Activated CD8-positive, alpha-beta memory T cell treated with anti-CD3 and anti-CD28 coated beads, Interleukin-2, amount 50 U/mL, for 24 hours (primary cell): ENCODE data around the gene LOXHD1.

Source experiments
- DNase-seq: peaks from one replicate; pipeline ENCODE4 v3.0.0-alpha.2; 2020; ENCODE audit errors: extremely low read depth

LOXHD1 gene

DNA sequence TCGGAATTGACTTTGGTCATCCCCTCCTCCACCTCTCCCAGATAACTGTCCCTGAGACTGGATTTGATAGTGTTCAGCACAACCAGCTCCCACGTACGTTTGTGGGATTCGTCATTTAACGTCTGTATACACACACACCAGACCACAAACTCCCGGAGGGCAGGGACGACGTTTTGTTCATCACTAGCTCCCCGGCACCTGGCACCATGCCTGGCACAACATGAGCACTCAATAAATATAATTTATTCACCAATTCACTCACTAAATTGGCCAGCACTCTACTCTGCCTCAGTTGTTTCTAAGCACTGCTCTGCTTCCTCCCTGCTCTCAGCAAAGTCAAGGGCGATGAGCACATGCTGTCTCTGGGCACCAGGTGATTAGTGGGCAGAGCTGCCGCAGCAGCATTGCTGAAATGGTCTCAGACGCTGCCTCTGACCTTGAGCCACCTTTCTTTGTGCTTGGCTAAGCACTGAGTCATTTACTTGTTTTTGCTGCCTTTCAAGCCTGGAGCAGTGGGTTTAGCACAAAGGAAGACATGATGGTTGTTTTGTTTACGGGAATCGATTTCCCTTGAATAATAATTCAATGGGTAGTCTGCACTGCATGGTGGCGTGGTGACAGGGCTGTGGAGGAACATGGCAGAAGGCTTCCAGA lies 19.3 kb upstream of the LOXHD1 start:
- DNase-seq = no peak

GRCh38 chr18:46675112-46675511 lies 18.1 kb upstream of the LOXHD1 start:
- DNase-seq = no peak

- no peak for DNase-seq
Measured at GRCh38 chr18:46672062-46672970, 15.3 kb upstream of the LOXHD1 start.

GRCh38 chr18:46668694-46669093 lies 11.7 kb upstream of the LOXHD1 start:
- no peak for DNase-seq

GRCh38 chr18:46668135-46668534 lies 11.1 kb upstream of the LOXHD1 start:
- DNase-seq = no peak

- no peak for DNase-seq
Measured at GRCh38 chr18:46663539-46663938, 6.5 kb upstream of the LOXHD1 start.

DNA sequence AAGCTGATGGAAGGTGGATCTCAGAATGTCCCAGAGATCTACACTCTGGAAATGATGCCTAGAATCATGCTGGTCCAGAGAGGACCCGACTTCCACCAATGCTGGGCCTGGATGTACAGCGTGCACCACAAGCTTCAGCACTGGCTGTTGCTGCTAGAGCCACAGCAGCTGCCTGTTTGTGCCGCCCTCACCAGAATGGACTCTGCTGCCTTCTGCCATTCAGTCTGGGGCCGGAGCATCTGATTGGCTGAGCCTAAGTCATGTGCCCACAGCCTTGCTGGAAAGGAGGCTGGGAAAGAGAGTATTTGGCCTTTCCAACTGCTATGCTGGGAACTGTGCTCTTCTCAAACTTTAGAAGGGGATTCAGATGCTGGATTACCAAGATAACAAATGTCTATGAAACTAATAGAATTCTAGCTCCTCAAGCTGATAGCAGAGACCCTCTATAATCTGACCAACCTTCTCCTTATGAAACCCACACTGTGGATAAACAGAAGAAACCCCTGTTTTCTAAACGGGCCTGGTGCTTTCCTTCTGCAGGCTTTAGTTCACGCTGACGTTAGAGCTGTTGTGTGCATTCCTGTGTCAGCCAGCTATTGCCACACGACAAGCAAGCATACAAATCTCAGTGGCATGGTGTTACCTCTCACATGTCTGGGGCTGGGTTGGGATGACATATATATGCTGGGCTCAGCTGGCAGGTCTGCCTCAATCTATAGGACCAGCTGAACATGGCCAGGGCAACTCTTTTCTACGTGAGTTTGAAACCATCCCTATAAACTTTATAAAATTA lies 4.1 kb upstream of the LOXHD1 start:
- DNase-seq = no peak

DNA sequence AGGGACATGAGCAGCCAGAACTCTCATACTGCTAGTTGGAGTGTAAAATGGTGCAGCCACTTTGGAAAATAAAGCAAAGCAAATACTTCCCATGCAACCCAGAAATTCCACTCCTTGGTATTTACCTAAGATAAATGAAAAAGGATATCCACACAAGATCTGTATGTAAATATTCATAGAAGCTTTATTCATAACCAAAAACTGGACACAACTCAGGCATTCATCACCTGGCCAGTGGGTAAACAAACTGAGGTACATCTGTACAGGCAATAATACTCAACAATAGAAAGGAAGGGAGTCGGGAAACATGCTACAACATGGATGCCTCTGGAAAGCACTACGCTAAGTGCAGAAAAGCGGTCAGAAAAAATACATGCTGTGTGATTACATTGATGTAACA lies 2.5 kb upstream of the LOXHD1 start:
- DNase-seq = no peak

DNA sequence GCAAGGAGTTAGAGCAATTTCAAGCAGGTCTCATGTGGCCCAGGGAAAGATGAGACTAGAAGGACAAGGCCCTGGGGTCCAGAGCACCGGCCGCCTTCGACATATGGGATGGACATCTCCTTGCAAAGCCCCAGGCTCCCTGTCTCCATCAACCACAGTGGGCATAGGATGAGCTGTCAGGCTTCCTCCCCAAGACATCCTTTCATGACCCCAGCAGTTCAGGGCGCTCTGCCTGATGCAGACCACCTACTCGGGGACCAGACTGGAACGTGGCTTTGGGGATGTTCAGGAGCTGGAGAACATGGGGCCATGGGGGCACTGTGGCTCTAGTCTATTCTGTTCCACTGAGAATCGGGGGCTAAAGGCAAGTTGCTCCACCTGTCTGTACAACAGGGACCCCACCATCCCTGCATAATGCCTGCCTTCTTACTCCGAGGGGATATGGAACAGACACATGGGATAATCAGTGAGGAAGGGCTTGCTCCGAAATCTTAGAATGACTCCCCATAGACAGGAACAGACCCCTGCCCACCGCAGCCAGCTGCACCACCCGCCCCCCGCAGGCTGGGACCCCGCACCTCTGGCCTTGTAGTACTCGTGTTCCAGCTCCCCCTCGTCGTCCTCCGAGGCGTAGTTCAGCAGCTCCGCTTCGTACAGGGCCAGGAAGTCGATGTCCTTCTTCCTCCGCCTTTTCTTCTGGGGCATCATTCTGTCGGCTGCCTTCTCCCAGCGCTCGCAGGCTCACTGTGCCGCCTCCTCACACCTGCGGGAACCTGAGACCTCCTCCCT lies 500 bp downstream of the LOXHD1 start:
- DNase-seq = no peak

DNA sequence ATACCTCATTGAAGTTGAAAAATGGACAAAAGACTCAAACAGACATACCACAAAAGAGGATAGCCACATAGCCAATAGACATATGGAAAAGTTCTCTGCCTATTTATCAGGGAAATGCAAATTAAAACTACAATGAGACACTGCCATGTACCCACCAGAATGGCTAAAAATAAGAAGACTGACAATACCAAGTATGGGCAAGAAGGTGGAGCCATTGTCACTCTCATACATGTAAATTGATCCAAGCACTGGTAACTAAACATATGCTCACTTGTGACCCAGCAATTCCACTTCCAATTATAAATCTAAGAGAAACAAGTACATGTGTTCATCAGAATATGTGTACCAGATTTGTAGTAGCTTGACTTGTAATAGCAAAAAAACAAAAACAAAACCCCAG lies 4.6 kb downstream of the LOXHD1 start:
- DNase-seq = no peak

- DNase-seq = no peak
Measured at GRCh38 chr18:46650681-46651080, 6.3 kb downstream of the LOXHD1 start.

DNA sequence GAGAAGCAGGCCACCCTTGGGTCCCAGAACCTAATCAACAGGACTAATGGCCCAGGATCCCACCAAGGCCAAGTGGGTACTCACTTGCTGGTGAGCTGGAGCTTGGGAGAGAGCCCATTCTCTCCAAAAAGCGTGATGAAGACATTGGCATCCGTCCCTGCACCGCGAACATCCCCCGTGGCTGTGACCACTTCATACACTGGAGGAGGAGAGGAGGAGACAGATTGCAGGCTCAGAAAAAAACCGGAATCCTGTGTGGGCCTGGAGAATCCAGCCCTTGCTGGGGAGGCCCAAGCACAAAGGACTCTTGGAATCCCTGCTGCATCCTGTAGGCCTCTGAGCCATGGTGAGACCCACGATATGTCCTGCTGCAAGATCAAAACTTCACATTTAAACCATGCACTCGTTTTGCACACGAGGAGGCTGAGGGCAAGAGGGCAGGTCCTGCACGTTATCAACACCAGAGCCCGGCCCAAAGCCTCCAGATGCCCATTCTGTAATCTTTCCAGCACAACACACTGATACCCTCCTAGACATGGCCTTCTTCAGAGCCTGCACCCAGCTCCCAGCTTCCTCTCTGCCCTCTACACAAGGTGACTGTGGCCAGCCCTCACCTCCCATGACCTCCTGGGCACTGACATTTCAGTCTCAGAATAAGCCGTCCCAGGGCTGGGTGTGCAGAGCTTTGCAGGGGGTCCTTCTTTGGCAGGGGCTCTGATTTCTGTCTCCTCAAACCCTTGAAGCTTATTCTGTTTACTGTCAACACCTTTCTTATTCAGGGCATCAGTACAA lies 7.8 kb downstream of the LOXHD1 start:
- no peak for DNase-seq

GRCh38 chr18:46646468-46646867 lies 10.6 kb downstream of the LOXHD1 start:
- no peak for DNase-seq

DNA sequence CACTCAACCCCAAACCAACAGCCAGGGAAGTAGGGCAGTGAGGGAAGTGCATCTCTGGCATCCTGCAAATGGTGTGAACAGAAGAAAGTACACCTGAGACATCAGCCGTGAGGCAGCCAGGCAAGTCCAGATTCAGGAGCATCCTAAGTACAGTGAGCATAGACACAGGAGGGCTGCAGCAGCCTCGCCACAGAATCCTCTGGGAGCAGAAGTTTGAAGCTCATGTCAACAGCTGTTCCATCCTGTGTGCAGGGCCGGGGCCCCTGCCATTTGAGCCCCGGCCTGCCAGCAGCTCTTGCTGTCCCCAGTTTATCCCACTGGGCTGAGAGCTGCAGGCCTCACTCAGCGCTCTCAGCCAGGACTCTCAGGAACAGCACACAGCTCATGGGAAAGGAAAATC lies 14.5 kb downstream of the LOXHD1 start:
- DNase-seq = no peak

GRCh38 chr18:46641917-46642316 lies 15.1 kb downstream of the LOXHD1 start:
- no peak for DNase-seq

DNA sequence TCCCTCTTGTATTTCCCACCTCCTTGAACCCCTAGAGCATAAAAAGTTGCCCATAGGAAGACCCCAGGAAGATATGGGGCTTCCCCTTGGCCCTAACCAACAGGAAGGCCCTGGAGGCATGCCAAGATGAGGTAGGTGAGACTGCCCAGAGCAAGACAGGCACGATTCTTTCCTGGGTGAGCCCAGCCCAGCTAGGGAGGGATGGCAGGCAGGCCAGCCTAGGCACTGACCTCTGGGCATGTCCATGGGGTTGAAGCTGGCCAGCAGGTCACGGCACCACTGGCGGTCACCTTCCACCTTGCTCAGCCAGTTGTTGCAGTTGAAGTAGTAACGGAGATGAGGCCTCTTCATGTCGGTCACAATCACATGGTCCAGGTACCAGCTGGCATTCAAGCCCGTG lies 17.6 kb downstream of the LOXHD1 start:
- DNase-seq = no peak

- DNase-seq = no peak
Measured at GRCh38 chr18:46636040-46636630, 20.9 kb downstream of the LOXHD1 start.

DNA sequence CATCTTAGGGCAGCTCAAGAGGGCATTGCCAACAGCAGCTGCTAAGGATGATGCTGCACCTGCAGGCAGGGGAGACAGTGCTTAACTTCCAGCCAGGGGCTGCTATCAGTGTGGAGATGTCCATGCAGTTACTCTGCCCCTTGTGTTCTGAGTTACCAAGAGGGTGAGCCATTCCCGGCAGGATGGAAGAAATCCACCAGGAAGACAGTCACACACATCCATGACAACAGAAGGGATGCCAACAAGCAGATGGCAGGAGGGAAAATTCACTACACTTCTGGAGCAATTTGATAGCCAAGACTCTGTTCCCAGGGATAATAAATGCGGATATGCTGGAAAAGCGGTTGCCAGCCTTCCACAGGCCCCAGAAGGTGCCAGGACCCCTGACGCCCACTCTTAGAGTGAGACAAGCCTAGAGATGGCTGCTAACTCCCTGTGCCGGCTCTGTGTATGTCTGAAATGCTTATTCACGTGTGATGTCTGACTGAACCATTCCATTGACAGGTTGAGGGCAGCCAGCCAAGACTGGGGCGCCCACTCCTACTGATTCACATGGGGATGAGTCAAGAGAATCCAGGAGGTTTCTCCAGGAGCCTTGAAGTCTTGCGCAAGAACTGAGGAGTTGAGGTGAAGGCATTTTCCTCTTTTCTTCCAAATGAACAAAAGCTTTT lies 24.5 kb downstream of the LOXHD1 start:
- DNase-seq = no peak

GRCh38 chr18:46630991-46631390 lies 26.0 kb downstream of the LOXHD1 start:
- DNase-seq = no peak

- no peak for DNase-seq
Measured at GRCh38 chr18:46630160-46630559, 26.9 kb downstream of the LOXHD1 start.
